Stimulated activated memory B cell treated with anti-CD40 and anti-IgM and Interleukin-4, amounts not matched to agents 10 μg/mL and 1 μg/mL and 100 μg/mL, for 72 hours (primary cell): Measurements from ENCODE around the gene TMEM150A.

Experiments
- ATAC-seq: fragments of 150-1000 bp; cut with Tn5 transposase; 2 replicates; pipeline ENCODE4 v1.10.0; 2021
- H3K27ac Mint-ChIP-seq: one replicate; pipeline ENCODE4 v1.8.0; 2022; ENCODE audit warnings: mild to moderate bottlenecking, mixed read lengths
- H3K27me3 Mint-ChIP-seq: one replicate; pipeline ENCODE4 v1.8.0; 2022; ENCODE audit warnings: mixed read lengths
- H3K36me3 Mint-ChIP-seq: one replicate; pipeline ENCODE4 v1.8.0; 2022; ENCODE audit warnings: mixed read lengths
- H3K4me1 Mint-ChIP-seq: one replicate; pipeline ENCODE4 v1.8.0; 2022; ENCODE audit warnings: mixed read lengths
- H3K4me3 Mint-ChIP-seq: one replicate; pipeline ENCODE4 v1.8.0; 2022; ENCODE audit warnings: mild to moderate bottlenecking, moderate library complexity, mixed read lengths
- H3K9me3 Mint-ChIP-seq: one replicate; pipeline ENCODE4 v1.8.0; 2022; ENCODE audit warnings: mixed read lengths

The TMEM150A gene

GRCh38 chr2:85548608-85548900 is 53.9 kb downstream of the TMEM150A start:
- Mint-ChIP-seq H3K27me3 (no peaks in the 10 kb centered on the region), H3K36me3 (peaks cover 42% of the 10 kb centered on the region)

More at GRCh38 chr2:85548608-85548900, 53.9 kb downstream of the TMEM150A start:
- Mint-ChIP-seq H3K27ac (peak overlapping the region; percentile 26), H3K4me1 (peaks cover 5% of the 10 kb centered on the region), H3K9me3 (no peaks in the 10 kb centered on the region), H3K4me3 (no peak overlapping the region)
- ATAC-seq: no peak
